Right atrium auricular region (tissue), 2 donors: ENCODE measurements around the gene CST1. TPM values are rescaled to one million over a fixed set of nuclear protein-coding genes. Genes with fewer than 3 reads are reported as not detected.
"Not testable (repeated sequence)": the region's sequence is repeated elsewhere in the genome, so short reads cannot be mapped to it uniquely, and the experiment has no call there.

ENCODE experiments used
- DNase-seq: peaks from one replicate; pipeline ENCODE4 v3.0.0-alpha.2; 2019; ENCODE audit warnings: low spot score
- H3K27ac ChIP-seq, 2 donors: fragments of 200-600 bp; sonication (generic); 1 replicate in 1 of 2; 2 replicates in 1 of 2; pipeline ENCODE4 v1.5.1; 2016 to 2019
- H3K27me3 ChIP-seq, 2 donors: fragments of 200-600 bp; sonication (generic); one replicate each; pipeline versions ENCODE4 v1.5.1 to v1.6.0; 2017 to 2019
- H3K36me3 ChIP-seq: fragments of 200-600 bp; sonication (generic); one replicate; pipeline ENCODE4 v1.5.1; 2016
- H3K4me1 ChIP-seq, 2 donors: fragments of 200-600 bp; sonication (generic); one replicate each; pipeline versions ENCODE4 v1.5.1 to v1.6.0; 2017 to 2019
- H3K4me3 ChIP-seq, 2 donors: fragments of 200-600 bp; sonication (generic); 1 replicate in 1 of 2; 2 replicates in 1 of 2; pipeline ENCODE4 v1.5.1; 2017 to 2019; ENCODE audit warnings: mild to moderate bottlenecking in 1 of 2, moderate library complexity in 1 of 2
- H3K9me3 ChIP-seq, 2 donors: fragments of 200-600 bp; sonication (generic); one replicate each; pipeline ENCODE4 v1.5.1; 2019
- CTCF ChIP-seq, 2 donors: fragments of 200-600 bp; sonication (generic); IDR thresholded peaks; one replicate each; pipeline ENCODE4 v1.5.1; 2019; ENCODE audit warnings: antibody characterized with exemption in 2 of 2
- total RNA-seq, 2 donors: library from RNA; depleted of rRNA; stranded (reverse); fragments of >200 nt; gene quantifications; one replicate each; pipeline ENCODE4 v1.1.0, GENCODE V29; 2016

The CST1 gene
- total RNA-seq, 2 donors from 2014 or later = not detected

- not testable (repeated sequence) for H3K4me1 ChIP-seq, DNase-seq, H3K27me3 ChIP-seq, H3K9me3 ChIP-seq, H3K36me3 ChIP-seq, H3K27ac ChIP-seq, H3K4me3 ChIP-seq
- TF ChIP-seq CTCF (IDR thresholded peaks at IDR 0.05) = peak; percentile 11 to 41
These were observed 27.0 kb downstream of the CST1 start for GRCh38 chr20:23723659-23724307.

- not testable (repeated sequence) for H3K36me3 ChIP-seq, H3K27me3 ChIP-seq, H3K4me3 ChIP-seq, H3K4me1 ChIP-seq, H3K27ac ChIP-seq, DNase-seq, H3K9me3 ChIP-seq
These were observed 27.9 kb downstream of the CST1 start for GRCh38 chr20:23722851-23723250.

- TF ChIP-seq CTCF (IDR thresholded peaks at IDR 0.05) = no peak
- no peaks in the 10 kb centered on the region for H3K27me3 ChIP-seq
- H3K36me3 ChIP-seq = no peaks in the 10 kb centered on the region
- DNase-seq = no peak
- H3K4me1 ChIP-seq = no peaks in the 10 kb centered on the region
- H3K27ac ChIP-seq = no peak overlapping the region
- H3K9me3 ChIP-seq = peaks cover 0 to under 1% of the 10 kb centered on the region in 2 donors
- H3K4me3 ChIP-seq = no peak overlapping the region
These were observed 28.8 kb downstream of the CST1 start for GRCh38 chr20:23721962-23722361.

- H3K9me3 ChIP-seq, H3K27ac ChIP-seq, H3K4me3 ChIP-seq, DNase-seq, H3K4me1 ChIP-seq, H3K27me3 ChIP-seq, H3K36me3 ChIP-seq: not testable (repeated sequence)
These were observed 31.4 kb downstream of the CST1 start for GRCh38 chr20:23719351-23719750.

GRCh38 chr20:23711778-23712177, 39.0 kb downstream of the CST1 start:
- not testable (repeated sequence) for H3K36me3 ChIP-seq, DNase-seq, H3K4me1 ChIP-seq, H3K4me3 ChIP-seq, H3K9me3 ChIP-seq, H3K27ac ChIP-seq, H3K27me3 ChIP-seq

GRCh38 chr20:23710771-23711170, 40.0 kb downstream of the CST1 start:
- H3K4me1 ChIP-seq = no peaks in the 10 kb centered on the region
- no peaks in the 10 kb centered on the region for H3K27me3 ChIP-seq
- no peak for DNase-seq
- H3K27ac ChIP-seq = no peak overlapping the region
- H3K4me3 ChIP-seq = no peak overlapping the region
- H3K36me3 ChIP-seq = no peaks in the 10 kb centered on the region
- TF ChIP-seq CTCF (IDR thresholded peaks at IDR 0.05) = no peak
- no peaks in the 10 kb centered on the region for H3K9me3 ChIP-seq

GRCh38 chr20:23705895-23706294, 44.8 kb downstream of the CST1 start:
- H3K36me3 ChIP-seq = no peaks in the 10 kb centered on the region
- no peak for TF ChIP-seq CTCF (IDR thresholded peaks at IDR 0.05)
- no peaks in the 10 kb centered on the region for H3K9me3 ChIP-seq
- H3K27ac ChIP-seq = no peak overlapping the region
- DNase-seq = no peak
- H3K4me3 ChIP-seq = no peak overlapping the region
- H3K27me3 ChIP-seq = no peaks in the 10 kb centered on the region
- no peaks in the 10 kb centered on the region for H3K4me1 ChIP-seq
